K562 (cell line): Measurements from ENCODE around the gene PPP1R13B. TPM values are rescaled to one million over a fixed set of nuclear protein-coding genes. Genes with fewer than 3 reads are reported as not detected.
A peak's percentile ranks its signal among the peaks of the same experiment; 100 is the strongest.

Experiments used
- ARID2 ChIP-seq: fragments of 450-650 bp; IDR thresholded peaks from 2 replicates; pipeline ENCODE4 v1.6.1; 2017; ENCODE audit warnings: antibody characterized with exemption, mild to moderate bottlenecking
- ARID3B ChIP-seq: fragments of 250-450 bp; sonication (Bioruptor Pico); IDR thresholded peaks from 2 replicates; pipeline ENCODE4 v1.4.0; 2020; ENCODE audit warnings: borderline replicate concordance
- CEBPZ ChIP-seq: fragments of 150-350 bp; IDR thresholded peaks from 2 replicates; pipeline ENCODE4 v1.6.1; 2014; ENCODE audit warnings: low read depth, mild to moderate bottlenecking, low read length, borderline replicate concordance
- COPS2 ChIP-seq: fragments of 450-650 bp; conservative IDR thresholded peaks from 2 replicates; pipeline ENCODE4 v1.6.1; 2016; ENCODE audit warnings: mild to moderate bottlenecking, moderate library complexity
- E2F3 ChIP-seq: fragments of 250-450 bp; sonication (Bioruptor Pico); IDR thresholded peaks from 2 replicates; pipeline ENCODE4 v1.4.0; 2020; ENCODE audit warnings: mild to moderate bottlenecking
- FOXJ2 ChIP-seq: fragments of 200-800 bp; sonication (Bioruptor generic); IDR thresholded peaks from 2 replicates; pipeline ENCODE4 v1.6.1; 2016; ENCODE audit warnings: missing genetic modification characterization, missing compliant biosample characterization
- FOXM1 ChIP-seq, 2 experiments: fragments of 450-650 bp in 1 of 2; sonication (generic) in 1 of 2; formaldehyde crosslinking in 1 of 2; IDR thresholded peaks; 2 replicates each; pipeline versions ENCODE4 v1.6.1 to v1.9.0; 2017 to 2022; ENCODE audit warnings: low read depth in 2 of 2, mild to moderate bottlenecking in 2 of 2, missing genetic modification reagents in 1 of 2, moderate library complexity in 1 of 2
- HNRNPH1 ChIP-seq: fragments of 200-400 bp; formaldehyde crosslinking; optimal IDR thresholded peaks from 2 replicates; pipeline ENCODE3; 2017; ENCODE audit warnings: low read depth, mild to moderate bottlenecking, low read length, moderate library complexity
- HNRNPL ChIP-seq: fragments of 200-400 bp; formaldehyde crosslinking; IDR thresholded peaks from 2 replicates; pipeline ENCODE4 v1.6.1; 2017; ENCODE audit warnings: low read depth, mild to moderate bottlenecking, low read length
- HSF4 ChIP-seq: fragments of 250-450 bp; sonication (Bioruptor Pico); IDR thresholded peaks from 2 replicates; pipeline ENCODE4 v2.1.2; 2022; ENCODE audit warnings: mild to moderate bottlenecking, moderate library complexity, borderline replicate concordance
- JUN ChIP-seq, 2 experiments: sonication (generic) in 1 of 2; formaldehyde crosslinking in 1 of 2; IDR thresholded peaks; 2 replicates each; pipeline versions ENCODE4 v1.6.1 to v1.8.0; 2012 to 2022; ENCODE audit warnings: borderline replicate concordance in 2 of 2, mild to moderate bottlenecking in 2 of 2, improper control_type of control experiment in 1 of 2, low read depth in 1 of 2, low read length in 1 of 2, missing genetic modification reagents in 1 of 2
- MLX ChIP-seq, 2 experiments: fragments of 450-650 bp in 1 of 2; sonication (generic) in 1 of 2; formaldehyde crosslinking; conservative IDR thresholded peaks; 2 replicates each; pipeline versions ENCODE4 v1.4.0 to v1.8.1; 2020 to 2022; ENCODE audit warnings: mild to moderate bottlenecking in 1 of 2, missing genetic modification reagents in 1 of 2
- NR3C1 ChIP-seq: sonication (generic); formaldehyde crosslinking; IDR thresholded peaks from 2 replicates; pipeline ENCODE4 v1.8.1; 2022; ENCODE audit warnings: missing genetic modification reagents
- PTBP1 ChIP-seq: fragments of 200-400 bp; formaldehyde crosslinking; IDR thresholded peaks from 2 replicates; pipeline ENCODE4 v1.6.1; 2017; ENCODE audit warnings: low read depth, low read length
- TFAM ChIP-seq: fragments of 250-450 bp; sonication (Bioruptor Pico); conservative IDR thresholded peaks from 2 replicates; pipeline ENCODE4 v1.5.0; 2021; ENCODE audit warnings: mild to moderate bottlenecking, moderate library complexity
- ZFP91 ChIP-seq: sonication (generic); formaldehyde crosslinking; IDR thresholded peaks from 2 replicates; pipeline ENCODE4 v1.8.0; 2022; ENCODE audit warnings: mild to moderate bottlenecking, missing genetic modification reagents
- ZNF224 ChIP-seq: sonication (generic); formaldehyde crosslinking; IDR thresholded peaks from 2 replicates; pipeline ENCODE4 v1.8.0; 2022; ENCODE audit warnings: mild to moderate bottlenecking, missing genetic modification reagents
- ZNF253 ChIP-seq: fragments of 250-450 bp; sonication (Bioruptor Pico); conservative IDR thresholded peaks from 2 replicates; pipeline ENCODE4 v1.6.1; 2021; ENCODE audit warnings: mild to moderate bottlenecking
- ZNF584 ChIP-seq: fragments of 200-800 bp; sonication (Bioruptor generic); IDR thresholded peaks from 2 replicates; pipeline ENCODE4 v1.6.1; 2016; ENCODE audit warnings: low read depth, mild to moderate bottlenecking, missing genetic modification characterization, missing compliant biosample characterization
- polyA plus RNA-seq, 8 experiments: library from polyadenylated mRNA; depleted of rRNA in 4 of 8; stranded (reverse) in 5 of 8; unstranded in 3 of 8; fragments of >200 nt; fragmentation: Nextera tagmentation in 2 of 8; fragmentation: Illumina TruSeq in 1 of 8; extraction: Ambion mirVana in 2 of 8; extraction: Trizol in 1 of 8; gene quantifications; 2 replicates each; pipeline versions ENCODE4 v1.2.1 to v1.2.3, GENCODE V29; 2011 to 2014; ENCODE audit warnings: inconsistent platforms in 1 of 8, missing spikeins in 1 of 8
- total RNA-seq, 7 experiments: library from RNA; depleted of rRNA in 6 of 7; stranded (reverse); fragments of >200 nt in 6 of 7; fragmentation: Illumina TruSeq in 2 of 7; extraction: Trizol in 2 of 7; gene quantifications; 2 replicates each; pipeline versions ENCODE4 v1.2.1 to v1.2.3, GENCODE V29; 2011 to 2021; ENCODE audit warnings: low replicate concordance in 1 of 7

The PPP1R13B gene
- total and polyA plus RNA-seq, 9 of the 15 experiments (the other 6 are each of a cell fraction or from before 2014, with no cell fraction given), result 0.03 to 1.7 (median 0.15) TPM

- TF ChIP-seq ZNF584 (CRISPR knock-in tag) (no peak), E2F3 (CRISPR knock-in tag) (peak; percentile 84), FOXM1 (IDR thresholded peaks at IDR 0.05; ENCODE audit: low read depth) (no peak), FOXM1 (CRISPR knock-in tag; IDR thresholded peaks at IDR 0.05; ENCODE audit: low read depth) (no peak), HNRNPH1 (no peak), ARID3B (CRISPR knock-in tag) (no peak), CEBPZ (peak; percentile 91), JUN (IDR thresholded peaks at IDR 0.05; ENCODE audit: borderline replicate concordance, low read depth, low read length) (no peak), JUN (CRISPR knock-in tag; IDR thresholded peaks at IDR 0.05; ENCODE audit: borderline replicate concordance) (no peak), ZNF253 (CRISPR knock-in tag) (no peak), ZNF224 (CRISPR knock-in tag) (no peak), MLX (CRISPR knock-in tag; conservative IDR thresholded peaks at IDR 0.05) (no peak), COPS2 (no peak), HNRNPL (no peak), HSF4 (CRISPR knock-in tag) (no peak), ARID2 (no peak), PTBP1 (no peak), FOXJ2 (no peak), ZFP91 (no peak), TFAM (no peak), NR3C1 (no peak)
Observed at GRCh38 chr14:103715052-103716000, 132.0 kb downstream of the PPP1R13B start, which contains the start of the genes XRCC3 and ZFYVE21 (continued).
